ENCODE results near the gene MYL4. TPM values are rescaled to one million over a fixed set of nuclear protein-coding genes. Genes with fewer than 3 reads are reported as not detected.

The MYL4 gene
- total RNA-seq, 1 donor from 2014 or later: not detected

DNA sequence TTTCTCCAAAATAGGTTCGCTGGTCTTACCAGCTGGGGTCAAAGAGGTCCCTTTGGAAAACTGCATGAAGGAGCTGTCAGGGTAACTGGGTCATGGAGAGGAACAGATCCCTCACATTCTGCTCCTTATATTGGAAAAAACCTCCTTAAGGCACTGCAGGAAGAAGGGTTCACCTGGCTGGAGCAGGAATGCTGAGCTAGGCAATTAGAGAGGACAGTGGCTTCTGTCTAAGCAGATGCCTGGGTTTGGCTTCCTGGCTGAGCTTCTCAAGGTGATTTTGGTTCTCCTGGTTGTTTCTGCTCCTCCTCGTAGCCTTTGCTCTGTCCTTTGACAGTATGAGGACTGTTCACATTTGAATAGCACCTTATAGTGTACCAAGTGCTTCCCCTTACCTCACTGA lies 64.1 kb downstream of the MYL4 start:
- Mint-ChIP-seq H3K4me3 (ENCODE audit: unreplicated experiment) (no peak overlapping the region), H3K27ac (ENCODE audit: unreplicated experiment) (no peak overlapping the region), H3K27me3 (ENCODE audit: unreplicated experiment) (no peaks in the 10 kb centered on the region), H3K9me3 (ENCODE audit: unreplicated experiment) (no peaks in the 10 kb centered on the region), H3K4me1 (ENCODE audit: unreplicated experiment) (peaks cover 31% of the 10 kb centered on the region), H3K36me3 (ENCODE audit: unreplicated experiment) (no peaks in the 10 kb centered on the region)
- DNase-seq (ENCODE audit: extremely low spot score, unreplicated experiment): no peak
- TF ChIP-seq, protein P1, sequence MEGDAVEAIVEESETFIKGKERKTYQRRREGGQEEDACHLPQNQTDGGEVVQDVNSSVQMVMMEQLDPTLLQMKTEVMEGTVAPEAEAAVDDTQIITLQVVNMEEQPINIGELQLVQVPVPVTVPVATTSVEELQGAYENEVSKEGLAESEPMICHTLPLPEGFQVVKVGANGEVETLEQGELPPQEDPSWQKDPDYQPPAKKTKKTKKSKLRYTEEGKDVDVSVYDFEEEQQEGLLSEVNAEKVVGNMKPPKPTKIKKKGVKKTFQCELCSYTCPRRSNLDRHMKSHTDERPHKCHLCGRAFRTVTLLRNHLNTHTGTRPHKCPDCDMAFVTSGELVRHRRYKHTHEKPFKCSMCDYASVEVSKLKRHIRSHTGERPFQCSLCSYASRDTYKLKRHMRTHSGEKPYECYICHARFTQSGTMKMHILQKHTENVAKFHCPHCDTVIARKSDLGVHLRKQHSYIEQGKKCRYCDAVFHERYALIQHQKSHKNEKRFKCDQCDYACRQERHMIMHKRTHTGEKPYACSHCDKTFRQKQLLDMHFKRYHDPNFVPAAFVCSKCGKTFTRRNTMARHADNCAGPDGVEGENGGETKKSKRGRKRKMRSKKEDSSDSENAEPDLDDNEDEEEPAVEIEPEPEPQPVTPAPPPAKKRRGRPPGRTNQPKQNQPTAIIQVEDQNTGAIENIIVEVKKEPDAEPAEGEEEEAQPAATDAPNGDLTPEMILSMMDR (IDR thresholded peaks at IDR 0.05): no peak

Other genes with a start within 250 kb of the MYL4 start
- not detected in 2 replicates for gene RPRML, start 230.1 kb upstream of the MYL4 start, total RNA-seq
- gene CDC27, start 20.1 kb upstream of the MYL4 start, total RNA-seq: 102 and 112 TPM in 2 replicates
- 2.5 and 3.3 TPM in 2 replicates for gene ITGB3, start 44.5 kb downstream of the MYL4 start, total RNA-seq
- 1.9 and 2.7 TPM in 2 replicates for gene EFCAB13, start 114.6 kb downstream of the MYL4 start, total RNA-seq

Data from osteocyte (in vitro differentiated cells).